IMR-90 (cell line): ENCODE measurements around the gene ZFP36L1. TPM values are rescaled to one million over a fixed set of nuclear protein-coding genes. Genes with fewer than 3 reads are reported as not detected.

Experiments used
- ATAC-seq: fragments of 200-7000 bp; cut with Tn5 transposase; 2 replicates; pipeline ENCODE4 v1.9.1; 2020; ENCODE audit warnings: low read depth, mild to moderate bottlenecking, moderate library complexity
- BruUV-seq: library from RNA; stranded (reverse); fragments of 400-500 nt; replicated peaks from 2 replicates; lab custom pipeline; 2021; lab: Mats Ljungman, UMichigan
- CTCF ChIA-PET: fragments of 300-600 bp; formaldehyde crosslinking; extraction: SDS; loops from one replicate; lab custom pipeline; 2021; ENCODE audit warnings: antibody characterized with exemption; lab: Yijun Ruan, JAX
- POLR2A ChIA-PET: fragments of 300-600 bp; sonication (Branson Sonifier 250); formaldehyde crosslinking; loops from one replicate; lab custom pipeline; 2022; ENCODE audit warnings: antibody characterized with exemption; ENCODE audit not compliant: unreplicated experiment; lab: Charles Lee
- DNase-seq: peaks from one replicate; pipeline ENCODE4 v3.0.0; 2013
- H2AFZ ChIP-seq: replicated peaks from 2 replicates; pipeline ENCODE3; 2013; ENCODE audit warnings: low read length, mild to moderate bottlenecking; ENCODE audit not compliant: poor library complexity
- H2AK5ac ChIP-seq: 2 replicates; pipeline ENCODE4 v1.6.1; 2013; ENCODE audit warnings: low read depth, low read length, inconsistent platforms
- H2AK9ac ChIP-seq: replicated peaks from 2 replicates; pipeline ENCODE3; 2013; ENCODE audit warnings: mild to moderate bottlenecking, low read depth, low read length, moderate library complexity; ENCODE audit not compliant: poor library complexity
- H2BK120ac ChIP-seq: 2 replicates; pipeline ENCODE4 v1.6.1; 2013; ENCODE audit warnings: low read depth, low read length, inconsistent platforms
- H2BK15ac ChIP-seq: 3 replicates; pipeline ENCODE4 v1.6.1; 2013; ENCODE audit warnings: low read depth, low read length, inconsistent platforms
- H2BK20ac ChIP-seq: 2 replicates; pipeline ENCODE4 v1.6.1; 2013; ENCODE audit warnings: low read depth, mild to moderate bottlenecking, inconsistent platforms, low read length, moderate library complexity
- H2BK5ac ChIP-seq: 2 replicates; pipeline ENCODE4 v1.6.1; 2013; ENCODE audit warnings: mild to moderate bottlenecking, low read depth, low read length, inconsistent platforms; ENCODE audit not compliant: poor library complexity, severe bottlenecking
- H3K14ac ChIP-seq: replicated peaks from 2 replicates; pipeline ENCODE4 v1.6.1; 2013; ENCODE audit warnings: low read depth, low read length, inconsistent platforms
- H3K18ac ChIP-seq: 2 replicates; pipeline ENCODE4 v1.6.1; 2013; ENCODE audit warnings: low read depth, low read length, control low read depth
- H3K23ac ChIP-seq: 2 replicates; pipeline ENCODE4 v1.6.1; 2013; ENCODE audit warnings: low read depth, low read length, inconsistent platforms
- H3K27ac ChIP-seq: 2 replicates; pipeline ENCODE4 v1.5.1; 2013; ENCODE audit warnings: mild to moderate bottlenecking, control low read depth, low read length; ENCODE audit not compliant: insufficient read depth
- H3K27me3 ChIP-seq: 2 replicates; pipeline ENCODE4 v1.6.1; 2013; ENCODE audit warnings: low read length; ENCODE audit not compliant: control insufficient read depth, insufficient read depth
- H3K36me3 ChIP-seq: 2 replicates; pipeline ENCODE4 v1.6.1; 2013; ENCODE audit warnings: low read length, mixed read lengths; ENCODE audit not compliant: control insufficient read depth, insufficient read depth
- H3K4ac ChIP-seq: 2 replicates; pipeline ENCODE4 v1.6.1; 2013; ENCODE audit warnings: low read depth, low read length, inconsistent platforms
- H3K4me1 ChIP-seq: 2 replicates; pipeline ENCODE4 v1.6.1; 2013; ENCODE audit warnings: low read length, mixed read lengths; ENCODE audit not compliant: control insufficient read depth, insufficient read depth
- H3K4me2 ChIP-seq: 2 replicates; pipeline ENCODE4 v1.6.1; 2013; ENCODE audit warnings: low read depth, mild to moderate bottlenecking, control low read depth, low read length, moderate library complexity
- H3K4me3 ChIP-seq: 2 replicates; pipeline ENCODE4 v1.5.1; 2013; ENCODE audit warnings: low read depth, mild to moderate bottlenecking, control low read depth, low read length, moderate library complexity; ENCODE audit not compliant: insufficient read depth
- H3K56ac ChIP-seq: 2 replicates; pipeline ENCODE4 v1.6.1; 2013; ENCODE audit warnings: low read length, inconsistent platforms; ENCODE audit not compliant: insufficient read depth; ENCODE audit errors: extremely low read depth
- H3K79me1 ChIP-seq, 2 experiments: 2 replicates each; pipeline ENCODE4 v1.6.1; 2013; ENCODE audit warnings: low read length in 2 of 2, inconsistent platforms in 1 of 2, low read depth in 1 of 2
- H3K9ac ChIP-seq: 2 replicates; pipeline ENCODE4 v1.6.1; 2013; ENCODE audit warnings: low read depth, low read length, control low read depth
- H3K9me1 ChIP-seq: 2 replicates; pipeline ENCODE4 v1.6.1; 2013; ENCODE audit warnings: low read length, inconsistent platforms; ENCODE audit not compliant: insufficient read depth
- H3K9me3 ChIP-seq: 2 replicates; pipeline ENCODE4 v1.6.1; 2013; ENCODE audit warnings: low read length; ENCODE audit not compliant: control insufficient read depth, insufficient read depth
- H4K20me1 ChIP-seq: 2 replicates; pipeline ENCODE4 v1.6.1; 2013; ENCODE audit warnings: low read length, inconsistent platforms; ENCODE audit not compliant: insufficient read depth
- H4K5ac ChIP-seq: 2 replicates; pipeline ENCODE4 v1.6.1; 2013; ENCODE audit warnings: mild to moderate bottlenecking, low read depth, low read length, control low read depth
- H4K8ac ChIP-seq, 2 experiments: 2 replicates each; pipeline ENCODE4 v1.6.1; 2013; ENCODE audit warnings: low read depth in 2 of 2, low read length in 2 of 2, control low read depth in 1 of 2, inconsistent platforms in 1 of 2
- H4K91ac ChIP-seq: 2 replicates; pipeline ENCODE4 v1.6.1; 2013; ENCODE audit warnings: low read depth, low read length, inconsistent platforms; ENCODE audit not compliant: insufficient read depth
- CHD1 ChIP-seq: IDR thresholded peaks from 2 replicates; pipeline ENCODE4 v1.6.1; 2012; ENCODE audit warnings: low read depth, low read length, improper control_type of control experiment
- MAZ ChIP-seq: IDR thresholded peaks from 2 replicates; pipeline ENCODE4 v1.6.1; 2012; ENCODE audit warnings: low read depth, mild to moderate bottlenecking, low read length, improper control_type of control experiment, moderate library complexity, borderline replicate concordance
- MXI1 ChIP-seq: IDR thresholded peaks from 2 replicates; pipeline ENCODE4 v1.6.1; 2012; ENCODE audit warnings: low read depth, mild to moderate bottlenecking, low read length, moderate library complexity, borderline replicate concordance
- WGBS, 2 experiments: methylation state at CpG; one replicate each; pipeline versions ENCODE4 v1.1.5 to v1.1.7; 2013; ENCODE audit warnings: missing lambda C conversion rate in 2 of 2; ENCODE audit not compliant: insufficient read length in 1 of 2; ENCODE audit errors: extremely low coverage in 2 of 2; 5-methylcytosine and 5-hydroxymethylcytosine counted together
- dilution Hi-C: fragments of 300-500 bp; cut with HindIII; formaldehyde crosslinking; loops from one replicate; pipeline ENCODE4 v1.14.3; 2018; ENCODE audit warnings: low sequenced_read_pairs; ENCODE audit not compliant: unreplicated experiment
- in situ Hi-C: fragments of 300-500 bp; cut with MboI; formaldehyde crosslinking; loops from 3 replicates; pipeline ENCODE4 v1.14.3; 2019; ENCODE audit warnings: low sequenced_read_pairs, inconsistent platforms, mixed read lengths
- intact Hi-C: fragments of 100-400 bp; cut with micrococcal nuclease; formaldehyde crosslinking; loops from 2 replicates; pipeline ENCODE4 v1.10.0; 2022
- polyA plus RNA-seq, 3 experiments: library from polyadenylated mRNA; depleted of rRNA; stranded (reverse); fragments of >200 nt; gene quantifications; 2 replicates each; pipeline ENCODE4 v1.2.3, GENCODE V29; 2012; ENCODE audit warnings: low replicate concordance in 1 of 3
- total RNA-seq: library from RNA; depleted of rRNA; stranded (reverse); fragments of >200 nt; gene quantifications from 2 replicates; pipeline ENCODE4 v1.2.3, GENCODE V29; 2012
- TF ChIP-seq, protein P1 (sequence below): conservative IDR thresholded peaks from 2 replicates; pipeline ENCODE4 v1.5.1; 2012; ENCODE audit warnings: mild to moderate bottlenecking, low read depth, low read length, improper control_type of control experiment

ZFP36L1 gene
- total and polyA plus RNA-seq, 2 of the 4 experiments (the other 2 are of a cell fraction): 6.5 to 140 TPM

DNA sequence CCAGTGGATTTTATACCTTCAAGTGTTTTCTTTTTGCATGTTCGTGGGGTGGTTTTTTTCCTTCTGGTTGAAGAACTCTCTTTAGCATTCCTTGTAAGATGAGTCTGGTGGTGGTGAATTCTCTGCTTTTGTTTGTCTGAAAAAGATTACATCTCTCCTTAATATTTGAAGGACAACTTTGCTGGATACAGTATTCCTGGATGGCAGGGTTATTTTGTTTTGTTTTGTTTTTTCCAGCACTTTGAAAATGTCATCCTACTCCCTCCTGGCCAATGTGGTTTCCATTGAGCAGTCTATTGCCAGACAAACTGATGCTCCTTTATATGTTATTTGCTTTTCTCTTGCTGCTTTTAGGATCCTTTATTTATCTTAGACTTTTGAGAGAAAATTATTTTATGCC is 43.2 kb upstream of the ZFP36L1 start:
- H3K9me3 ChIP-seq: peaks cover 4% of the 10 kb centered on the region; the same call in 1 of the 2 replicates
- H3K56ac ChIP-seq: no peak overlapping the region
- no peak overlapping the region for H4K91ac ChIP-seq
- POLR2A ChIA-PET: no interaction called here
- no peak overlapping the region for H3K23ac ChIP-seq
- no peak overlapping the region for H3K27ac ChIP-seq
- H4K20me1 ChIP-seq: no peaks in the 10 kb centered on the region
- H3K4me2 ChIP-seq: no peak overlapping the region
- no CpG with 5 or more reads among the region's 1 CpG for WGBS, 2 experiments
- no peak overlapping the region for H2AK9ac ChIP-seq
- no peaks in the 10 kb centered on the region for H3K9me1 ChIP-seq
- CTCF ChIA-PET: no interaction called here
- H3K9ac ChIP-seq: no peak overlapping the region
- no peaks in the 10 kb centered on the region for H3K79me1 ChIP-seq
- dilution Hi-C loops: no loop called here
- no peak overlapping the region for H3K4me3 ChIP-seq
- no peak for ATAC-seq
- DNase-seq: no peak
- no peak overlapping the region for H2BK5ac ChIP-seq
- no peak overlapping the region for H2BK120ac ChIP-seq
- no peak overlapping the region for H2AFZ ChIP-seq
- no TSS peak for BruUV-seq
- H3K14ac ChIP-seq: no peak overlapping the region
- peaks cover 2% of the 10 kb centered on the region; the same call in 1 of the 2 replicates for H3K36me3 ChIP-seq
- H2AK5ac ChIP-seq: no peak overlapping the region
- TF ChIP-seq CHD1: no peak
- no peak for TF ChIP-seq MXI1
- TF ChIP-seq, protein P1, sequence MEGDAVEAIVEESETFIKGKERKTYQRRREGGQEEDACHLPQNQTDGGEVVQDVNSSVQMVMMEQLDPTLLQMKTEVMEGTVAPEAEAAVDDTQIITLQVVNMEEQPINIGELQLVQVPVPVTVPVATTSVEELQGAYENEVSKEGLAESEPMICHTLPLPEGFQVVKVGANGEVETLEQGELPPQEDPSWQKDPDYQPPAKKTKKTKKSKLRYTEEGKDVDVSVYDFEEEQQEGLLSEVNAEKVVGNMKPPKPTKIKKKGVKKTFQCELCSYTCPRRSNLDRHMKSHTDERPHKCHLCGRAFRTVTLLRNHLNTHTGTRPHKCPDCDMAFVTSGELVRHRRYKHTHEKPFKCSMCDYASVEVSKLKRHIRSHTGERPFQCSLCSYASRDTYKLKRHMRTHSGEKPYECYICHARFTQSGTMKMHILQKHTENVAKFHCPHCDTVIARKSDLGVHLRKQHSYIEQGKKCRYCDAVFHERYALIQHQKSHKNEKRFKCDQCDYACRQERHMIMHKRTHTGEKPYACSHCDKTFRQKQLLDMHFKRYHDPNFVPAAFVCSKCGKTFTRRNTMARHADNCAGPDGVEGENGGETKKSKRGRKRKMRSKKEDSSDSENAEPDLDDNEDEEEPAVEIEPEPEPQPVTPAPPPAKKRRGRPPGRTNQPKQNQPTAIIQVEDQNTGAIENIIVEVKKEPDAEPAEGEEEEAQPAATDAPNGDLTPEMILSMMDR: no peak
- no peak for TF ChIP-seq MAZ
- H4K5ac ChIP-seq: no peak overlapping the region
- in situ Hi-C loops: no loop called here
- intact Hi-C loops: no loop called here
- no peak overlapping the region for H2BK20ac ChIP-seq
- no peak overlapping the region for H3K18ac ChIP-seq
- no peak overlapping the region for H2BK15ac ChIP-seq
- H3K4ac ChIP-seq: no peak overlapping the region
- no peaks in the 10 kb centered on the region for H3K27me3 ChIP-seq
- peaks cover 3% of the 10 kb centered on the region; the same call in 1 of the 2 replicates for H3K4me1 ChIP-seq
- no peak overlapping the region for H4K8ac ChIP-seq
